Stomach (tissue), 4 donors: Measurements from ENCODE around the gene CRABP1.

Experiments
- CTCF ChIP-seq, 7 experiments: fragments of 450-650 bp in 4 of 7; fragments of 200-600 bp in 3 of 7; sonication (generic) in 3 of 7; IDR thresholded peaks; one replicate each; pipeline ENCODE4 v1.5.1; 2016 to 2019; ENCODE audit warnings: antibody characterized with exemption in 7 of 7, control low read depth in 2 of 7, mild to moderate bottlenecking in 1 of 7
- EP300 ChIP-seq: sonication (generic); formaldehyde crosslinking; IDR thresholded peaks from one replicate; pipeline ENCODE4 v1.6.1; 2017; ENCODE audit warnings: antibody characterized with exemption
- POLR2AphosphoS5 ChIP-seq, 3 donors: sonication (generic); formaldehyde crosslinking; IDR thresholded peaks; one replicate each; pipeline ENCODE4 v1.6.1; 2016; ENCODE audit warnings: antibody characterized with exemption in 3 of 3

- TF ChIP-seq CTCF (IDR thresholded peaks at IDR 0.05) (no peak), EP300 (no peak), POLR2AphosphoS5 (IDR thresholded peaks at IDR 0.05) (no peak)
Observed at GRCh38 chr15:78321041-78321570, 19.0 kb upstream of the CRABP1 start.
